GM21447 (cell line): ENCODE results near the gene ELMOD3.
"Not testable (repeated sequence)": the region's sequence is repeated elsewhere in the genome, so short reads cannot be mapped to it uniquely, and the experiment has no call there.

ENCODE experiments used
- ATAC-seq: cut with Tn5 transposase; IDR thresholded peaks from one replicate; pipeline ENCODE4 v1.9.1; 2021; ENCODE audit not compliant: unreplicated experiment

The ELMOD3 gene

GRCh38 chr2:85354286-85355072 lies at the start of gene ELMOD3, which contains the start of gene RETSAT:
ELMOD3 (plus strand) TSS chr2:85354769; CDS start chr2:85357199, 2,430 bp downstream.
RETSAT (minus strand) TSS chr2:85354528; CDS start chr2:85354507, 21 bp downstream.
- ATAC-seq, result peak; percentile 96

- no peak for ATAC-seq
These were observed 47.1 kb upstream of the ELMOD3 start for GRCh38 chr2:85307527-85307897.

DNA sequence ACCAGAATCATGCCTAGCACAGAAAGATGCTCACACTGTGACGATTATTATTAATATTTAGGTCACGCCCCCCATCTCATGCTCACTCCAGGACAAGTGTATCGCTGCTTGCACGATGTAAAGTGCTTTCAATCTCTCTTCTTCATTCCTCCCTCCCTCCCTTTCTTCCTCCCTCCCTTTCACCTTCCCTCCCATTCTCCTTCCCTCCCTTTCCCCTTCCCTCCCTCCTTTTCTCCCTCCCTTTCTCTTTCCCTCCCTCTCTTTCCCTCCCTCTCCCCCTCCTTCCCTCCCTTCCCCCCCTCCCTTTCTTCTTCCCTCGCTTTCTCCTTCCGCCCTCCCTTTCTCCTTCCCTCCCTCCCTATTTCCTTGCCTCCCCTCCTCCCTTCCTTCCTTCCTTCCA lies 46.4 kb upstream of the ELMOD3 start:
- ATAC-seq, result no peak

DNA sequence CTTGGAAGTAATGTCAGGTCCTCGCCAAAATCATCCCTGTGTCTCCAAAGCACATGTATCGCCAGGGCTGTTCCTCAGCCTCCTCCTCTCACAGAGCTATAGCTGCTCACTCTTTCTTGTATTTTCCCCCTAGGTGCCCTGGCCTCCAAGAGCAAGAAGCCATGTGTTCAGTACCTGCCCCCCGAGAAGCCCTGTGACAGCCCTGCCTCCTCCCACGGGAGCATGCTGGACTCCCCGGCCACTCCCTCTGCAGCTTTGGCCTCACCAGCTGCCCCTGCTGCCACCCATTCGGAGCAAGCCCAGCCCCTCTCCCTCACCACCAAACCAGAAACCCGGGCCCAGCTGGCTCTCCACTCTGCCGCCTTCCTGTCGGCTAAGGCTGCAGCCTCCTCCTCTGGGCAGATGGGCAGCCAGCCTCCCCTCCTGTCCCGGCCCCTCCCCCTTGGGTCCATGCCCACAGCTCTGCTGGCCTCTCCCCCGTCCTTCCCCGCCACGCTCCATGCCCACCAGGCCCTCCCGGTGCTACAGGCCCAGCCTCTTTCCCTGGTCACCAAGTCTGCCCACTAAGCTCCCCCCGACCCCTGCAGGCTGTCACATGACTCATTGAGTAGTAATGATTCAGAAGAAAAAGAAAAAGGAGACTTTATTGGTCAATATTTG lies 45.5 kb upstream of the ELMOD3 start:
- ATAC-seq, result no peak

DNA sequence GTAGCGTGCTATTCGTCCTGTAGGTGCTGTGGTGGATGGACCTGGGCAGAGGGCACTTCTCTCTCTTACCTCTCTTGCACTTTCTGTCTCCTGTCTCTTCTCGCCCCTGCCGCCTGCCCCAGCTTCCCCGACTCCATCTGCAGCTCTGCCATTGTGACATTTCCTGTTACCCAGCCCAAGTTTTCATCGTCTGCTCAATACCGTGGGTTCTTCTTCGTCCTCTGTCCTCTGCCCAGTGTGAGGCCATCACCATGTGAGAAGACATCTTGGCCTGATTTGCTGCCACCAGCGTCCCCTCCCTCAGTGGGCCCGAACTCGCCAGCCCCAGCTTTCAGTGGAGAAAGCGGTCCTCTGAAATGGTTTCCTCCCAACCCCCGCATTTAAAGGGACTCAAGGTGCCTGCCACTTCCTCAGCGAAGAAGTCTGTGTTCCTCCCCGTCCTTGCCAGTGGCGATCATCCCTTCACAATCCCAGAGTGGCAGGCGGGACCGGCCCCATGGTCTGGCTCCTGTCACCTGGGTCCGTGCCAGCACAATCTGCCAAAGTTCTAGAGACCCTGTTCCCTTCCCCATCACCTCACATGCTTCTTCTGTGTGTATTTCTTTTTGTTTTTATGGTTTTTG lies 44.8 kb upstream of the ELMOD3 start:
- peak; percentile 10 for ATAC-seq

- peak; percentile 62 for ATAC-seq
These were observed 44.2 kb upstream of the ELMOD3 start for GRCh38 chr2:85310330-85310729.

GRCh38 chr2:85312404-85312803 lies 42.2 kb upstream of the ELMOD3 start:
- ATAC-seq, result no peak

- no peak for ATAC-seq
These were observed 39.7 kb upstream of the ELMOD3 start for GRCh38 chr2:85314884-85315242.

DNA sequence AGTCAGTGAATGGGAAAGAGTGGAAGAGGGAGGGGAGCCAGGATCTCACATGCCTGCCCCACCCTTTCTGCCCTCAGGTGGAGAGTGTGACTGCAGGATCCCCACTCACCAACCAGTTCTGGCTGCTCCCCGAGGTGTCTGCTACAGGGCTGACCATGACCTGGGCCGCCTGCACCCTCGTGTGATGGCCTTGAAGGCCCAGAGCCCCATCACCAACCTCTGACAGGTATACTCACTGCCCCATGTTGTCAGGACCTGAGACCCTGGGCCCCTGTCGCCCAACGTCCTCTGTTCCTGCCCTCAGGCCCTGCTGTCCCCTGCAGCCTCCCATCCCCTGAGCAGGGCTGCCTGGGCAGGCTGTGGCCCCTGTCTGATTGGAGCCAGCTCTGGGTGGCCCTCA lies 38.6 kb upstream of the ELMOD3 start:
- not testable (repeated sequence) for ATAC-seq

- ATAC-seq, result no peak
These were observed 36.1 kb upstream of the ELMOD3 start for GRCh38 chr2:85318222-85319074.

DNA sequence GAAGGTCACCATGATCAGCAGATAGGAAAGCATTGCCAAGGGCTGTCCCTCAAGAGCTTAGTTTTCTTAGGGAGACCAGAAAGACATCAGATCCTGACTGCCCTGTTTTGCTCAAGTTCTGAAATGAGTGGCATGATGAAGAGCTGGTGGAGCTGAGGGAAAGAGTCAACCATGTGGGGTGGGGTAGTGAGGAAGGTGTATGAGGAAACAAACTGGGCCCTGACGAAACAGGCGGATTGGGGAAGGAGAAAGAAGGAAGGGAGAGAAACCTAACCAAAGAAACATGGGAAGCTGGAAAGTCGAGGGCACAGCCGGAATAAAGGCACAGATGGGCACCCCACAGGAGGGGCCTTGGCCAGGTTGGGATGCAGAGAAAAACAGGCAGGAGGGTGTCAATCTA lies 34.8 kb upstream of the ELMOD3 start:
- no peak for ATAC-seq

DNA sequence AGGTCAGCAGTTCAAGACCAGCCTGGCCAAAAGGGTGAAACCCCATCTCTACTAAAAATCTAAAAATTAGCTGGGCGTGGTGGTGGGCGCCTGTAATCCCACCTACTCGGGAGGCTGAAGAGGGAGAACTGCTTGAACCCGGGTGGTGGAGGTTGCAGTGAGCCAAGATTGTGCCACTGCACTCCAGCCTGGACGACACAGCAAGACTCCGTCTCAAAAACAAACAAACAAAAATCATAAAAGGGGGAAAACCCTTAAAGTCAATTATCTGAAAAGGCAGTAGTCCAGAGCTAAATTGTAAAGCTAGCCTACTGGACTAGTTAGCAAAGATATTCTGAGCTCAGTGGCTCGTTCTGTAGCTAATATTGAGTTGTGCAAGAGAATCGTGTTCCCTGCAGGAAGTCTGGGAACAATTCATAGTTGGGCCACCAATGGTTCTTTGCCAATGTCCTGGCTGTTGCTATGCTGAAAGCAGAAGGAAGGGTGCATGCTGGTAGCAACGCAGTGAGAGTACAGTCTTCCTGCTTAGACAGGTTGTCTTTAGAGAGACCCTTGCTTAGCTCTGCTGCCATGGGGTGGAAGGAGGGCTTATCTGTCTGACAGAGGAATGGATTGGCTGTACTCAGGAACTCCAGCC lies 31.1 kb upstream of the ELMOD3 start:
- no peak for ATAC-seq

DNA sequence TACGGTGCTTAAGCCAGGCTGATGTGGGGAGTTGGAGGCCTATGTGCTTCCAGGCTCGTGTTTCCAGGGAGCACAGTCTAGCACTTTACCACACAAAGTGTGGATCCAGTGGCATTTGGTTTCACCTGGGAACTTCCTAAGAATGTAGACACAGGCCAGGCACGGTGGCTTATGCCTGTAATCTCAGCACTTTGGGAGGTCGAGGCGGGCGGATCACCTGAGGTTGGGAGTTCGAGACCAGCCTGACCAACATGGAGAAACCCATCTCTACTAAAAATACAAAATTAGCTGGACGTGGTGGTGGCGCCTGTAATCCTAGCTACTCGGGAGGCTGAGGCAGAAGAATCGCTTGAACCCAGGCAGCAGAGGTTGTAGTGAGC lies 30.6 kb upstream of the ELMOD3 start:
- not testable (repeated sequence) for ATAC-seq

DNA sequence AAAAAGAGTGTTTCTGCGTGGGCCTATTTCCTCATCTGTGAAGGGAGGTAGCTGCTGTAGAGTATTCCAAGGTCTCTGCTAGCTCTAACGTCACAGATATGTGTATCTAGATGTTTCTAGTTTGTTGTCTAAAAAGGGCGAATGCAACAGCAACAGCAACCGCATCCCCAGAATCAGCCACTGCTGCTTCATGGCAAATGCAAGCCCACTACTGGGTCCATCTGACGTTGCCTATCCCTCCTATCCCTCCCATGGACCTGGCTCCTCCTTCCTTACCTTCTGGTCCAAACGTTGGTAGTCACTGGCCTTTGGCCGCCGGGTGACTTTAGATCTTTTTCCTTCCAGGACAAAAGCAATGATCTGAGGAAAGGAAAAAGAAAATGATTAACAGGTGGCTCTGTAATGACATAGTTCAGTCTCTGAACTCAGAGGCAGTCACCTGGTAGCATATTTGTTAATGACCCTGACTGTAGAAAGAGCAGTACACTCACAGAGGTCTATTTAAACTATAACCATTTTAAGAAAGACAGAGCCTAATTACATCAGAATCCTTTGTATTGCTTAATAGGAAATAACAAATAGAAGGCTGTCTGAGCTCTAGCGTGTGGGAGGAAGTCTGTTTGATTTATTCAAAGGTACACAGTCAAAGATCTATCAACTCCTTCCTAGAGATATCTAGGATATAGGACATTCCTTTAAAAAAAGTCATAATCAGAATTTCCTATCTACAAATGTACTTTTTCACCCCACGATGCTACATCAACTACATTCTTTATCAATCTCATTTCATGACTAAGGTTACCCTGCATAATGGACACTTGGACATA lies 29.7 kb upstream of the ELMOD3 start:
- ATAC-seq, result no peak

- ATAC-seq, result no peak
These were observed 29.1 kb upstream of the ELMOD3 start for GRCh38 chr2:85325466-85325811.

- peak; percentile 46 for ATAC-seq
These were observed 28.0 kb upstream of the ELMOD3 start for GRCh38 chr2:85326406-85327159.

DNA sequence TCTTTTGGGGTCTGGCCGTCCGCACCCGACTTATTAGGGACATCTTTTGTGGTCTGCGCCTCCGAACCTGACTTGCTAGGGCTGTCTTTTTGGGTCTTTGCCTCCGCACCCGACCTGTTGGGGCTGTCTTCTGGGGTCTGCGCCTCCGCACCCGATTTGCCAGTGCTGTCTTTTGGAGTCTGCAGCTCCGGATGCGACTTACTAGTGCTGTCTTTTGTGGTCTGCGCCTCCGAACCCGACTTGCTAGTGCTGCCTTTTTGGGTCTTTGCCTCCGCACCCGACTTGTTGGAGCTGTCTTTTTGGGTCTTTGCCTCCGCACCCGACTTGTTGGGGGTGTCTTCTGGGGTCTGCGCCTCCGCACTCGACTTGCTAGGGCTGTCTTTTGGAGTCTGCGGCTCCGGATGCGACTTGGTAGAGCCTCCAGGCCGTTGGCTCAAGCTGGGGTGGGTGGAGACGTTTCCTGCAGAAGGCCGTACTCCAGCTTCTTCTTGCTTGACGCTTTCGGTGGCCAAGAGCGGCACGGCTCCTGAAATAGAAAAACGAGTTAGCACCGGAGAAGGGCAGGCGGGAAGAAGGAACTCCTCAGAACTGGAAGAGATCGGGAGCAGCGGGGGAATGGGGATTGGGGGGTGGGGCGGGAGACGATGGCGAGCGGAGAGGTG lies 27.3 kb upstream of the ELMOD3 start:
- ATAC-seq, result peak; percentile 36

DNA sequence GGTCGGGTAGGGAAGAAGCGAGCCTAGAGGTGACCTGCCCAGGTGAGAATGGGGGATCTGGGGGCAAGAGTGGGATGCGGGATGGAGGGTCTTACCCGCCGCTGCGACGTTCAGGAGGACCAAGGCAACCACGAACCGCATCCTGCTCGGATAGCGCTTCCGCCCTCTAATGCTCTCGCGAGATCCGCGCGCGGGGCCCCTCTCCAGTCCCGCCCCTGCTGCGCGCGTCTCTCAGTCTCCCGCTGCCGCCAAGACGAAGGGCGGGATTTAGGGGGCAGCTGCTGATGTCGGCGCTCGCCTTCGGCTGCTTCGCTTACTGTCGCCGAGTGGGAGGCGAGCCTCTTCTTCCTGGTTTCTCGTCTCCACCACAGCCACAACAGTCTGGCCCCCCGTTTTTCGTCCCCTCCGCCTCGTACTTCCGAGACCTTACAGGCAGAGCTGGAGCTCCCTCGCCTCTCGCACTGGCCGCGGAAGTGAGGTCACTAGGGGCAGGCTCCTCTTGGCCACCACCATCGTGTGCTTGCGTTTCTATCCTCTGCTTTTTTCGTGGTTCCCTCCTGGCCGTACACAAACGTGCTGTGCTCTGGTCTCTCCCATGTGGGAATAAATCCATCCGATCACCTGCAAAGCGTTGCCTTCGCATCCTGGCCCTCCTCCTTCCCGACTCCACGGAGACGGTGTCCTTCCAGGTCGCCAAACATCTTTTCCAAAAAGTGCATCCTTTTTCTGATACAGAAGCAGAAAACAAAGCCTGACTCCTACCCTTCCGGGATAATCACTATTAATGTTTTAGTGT lies 26.5 kb upstream of the ELMOD3 start, which contains the start of gene TGOLN2:
TSS of gene TGOLN2 (minus strand) at position 168 of the 796 bp plus-strand sequence. CDS start at position 141, 27 bp downstream.
- ATAC-seq, result peak; percentile 77
